Stimulated activated CD8-positive, alpha-beta memory T cell treated with anti-CD3 and anti-CD28 coated beads, Interleukin-15, amount 100 ng/mL, for 24 hours (primary cell): ENCODE results near the gene CLMP.

Experiments
- DNase-seq: peaks from one replicate; pipeline ENCODE4 v3.0.0-alpha.2; 2020; ENCODE audit warnings: low read depth

CLMP gene

GRCh38 chr11:123188508-123189165, 6.4 kb downstream of the CLMP start:
- no peak for DNase-seq

- DNase-seq = no peak
These were observed 7.2 kb downstream of the CLMP start for GRCh38 chr11:123187665-123188507.

- no peak for DNase-seq
These were observed 7.8 kb downstream of the CLMP start for GRCh38 chr11:123187248-123187647.

- no peak for DNase-seq
These were observed 8.8 kb downstream of the CLMP start for GRCh38 chr11:123186286-123186685.

GRCh38 chr11:123185326-123185725, 9.7 kb downstream of the CLMP start:
- no peak for DNase-seq

- DNase-seq = no peak
These were observed 10.5 kb downstream of the CLMP start for GRCh38 chr11:123184531-123184930.

GRCh38 chr11:123183391-123184099, 11.5 kb downstream of the CLMP start:
- DNase-seq = no peak

- no peak for DNase-seq
These were observed 13.1 kb downstream of the CLMP start for GRCh38 chr11:123181767-123182500.

- no peak for DNase-seq
These were observed 14.0 kb downstream of the CLMP start for GRCh38 chr11:123181075-123181474.

GRCh38 chr11:123180574-123180973, 14.5 kb downstream of the CLMP start:
- DNase-seq = no peak

- no peak for DNase-seq
These were observed 14.9 kb downstream of the CLMP start for GRCh38 chr11:123180166-123180565.

- DNase-seq = no peak
These were observed 15.5 kb downstream of the CLMP start for GRCh38 chr11:123179586-123179985.

GRCh38 chr11:123178186-123178585, 16.9 kb downstream of the CLMP start:
- DNase-seq = no peak

GRCh38 chr11:123176785-123177184, 18.3 kb downstream of the CLMP start:
- DNase-seq = no peak

- DNase-seq = no peak
These were observed 20.6 kb downstream of the CLMP start for GRCh38 chr11:123174196-123175183.

GRCh38 chr11:123173856-123174186, 21.2 kb downstream of the CLMP start:
- DNase-seq = no peak

GRCh38 chr11:123173040-123173855, 21.8 kb downstream of the CLMP start:
- DNase-seq = no peak

GRCh38 chr11:123170929-123171328, 24.1 kb downstream of the CLMP start:
- DNase-seq = no peak

- no peak for DNase-seq
These were observed 25.2 kb downstream of the CLMP start for GRCh38 chr11:123169821-123170220.

GRCh38 chr11:123168955-123169484, 26.0 kb downstream of the CLMP start:
- no peak for DNase-seq
